WERI-Rb-1 (cell line): Measurements from ENCODE around the gene CSRP2.

Experiments used
- DNase-seq: peaks from one replicate; pipeline ENCODE4 v3.0.0-alpha.2; 2020
- H3K27ac ChIP-seq: fragments of 250-450 bp; sonication (Bioruptor Pico); 2 replicates; pipeline ENCODE4 v1.5.1; 2020; ENCODE audit warnings: mild to moderate bottlenecking, moderate library complexity
- H3K27me3 ChIP-seq: fragments of 250-450 bp; sonication (Bioruptor Pico); 2 replicates; pipeline ENCODE4 v1.5.1; 2021; ENCODE audit warnings: mild to moderate bottlenecking, low read depth, moderate library complexity; ENCODE audit not compliant: insufficient read depth, severe bottlenecking
- H3K36me3 ChIP-seq: fragments of 250-450 bp; sonication (Bioruptor Pico); 2 replicates; pipeline ENCODE4 v1.5.1; 2020; ENCODE audit warnings: mild to moderate bottlenecking, moderate library complexity
- H3K4me3 ChIP-seq: 2 replicates; pipeline ENCODE4 v1.5.1; 2011; ENCODE audit warnings: low read depth, mild to moderate bottlenecking, control low read depth, low read length
- H3K9me3 ChIP-seq: fragments of 250-450 bp; sonication (Bioruptor Pico); 2 replicates; pipeline ENCODE4 v1.5.1; 2021; ENCODE audit warnings: mild to moderate bottlenecking, moderate library complexity; ENCODE audit not compliant: severe bottlenecking
- CTCF ChIP-seq: IDR thresholded peaks from 2 replicates; pipeline ENCODE4 v1.5.1; 2011; ENCODE audit warnings: low read depth, mild to moderate bottlenecking, control low read depth, inconsistent platforms, low read length

CSRP2 gene

GRCh38 chr12:76878899-76879709 lies at the start of gene CSRP2:
Gene CSRP2, minus strand, starts transcription at chr12:76879019. Its CDS starts 12,759 bp downstream, at chr12:76866260.
- H3K9me3 ChIP-seq = no peaks in the 10 kb centered on the region
- H3K27ac ChIP-seq = peak within 1 kb of the TSS; percentile 93
- no peak for TF ChIP-seq CTCF
- H3K36me3 ChIP-seq = no peaks in the 10 kb centered on the region
- H3K4me3 ChIP-seq = peak within 1 kb of the TSS; percentile 95
- no peaks in the 10 kb centered on the region for H3K27me3 ChIP-seq
- peak; percentile 93 for DNase-seq

- no peak overlapping the region for H3K4me3 ChIP-seq
- no peak overlapping the region for H3K27ac ChIP-seq
- peak; percentile 74 for TF ChIP-seq CTCF
- no peaks in the 10 kb centered on the region for H3K27me3 ChIP-seq
- no peaks in the 10 kb centered on the region for H3K9me3 ChIP-seq
- DNase-seq = peak; percentile 75
- H3K36me3 ChIP-seq = no peaks in the 10 kb centered on the region
Observed at GRCh38 chr12:76927170-76927784, 48.5 kb upstream of the CSRP2 start.

- no peak for DNase-seq
- H3K4me3 ChIP-seq = no peak overlapping the region
- H3K27me3 ChIP-seq = no peaks in the 10 kb centered on the region
- no peaks in the 10 kb centered on the region for H3K36me3 ChIP-seq
- no peak for TF ChIP-seq CTCF
- H3K27ac ChIP-seq = no peak overlapping the region
- H3K9me3 ChIP-seq = no peaks in the 10 kb centered on the region
Observed at GRCh38 chr12:76925135-76925534, 46.3 kb upstream of the CSRP2 start.

GRCh38 chr12:76922866-76923265 lies 44.0 kb upstream of the CSRP2 start:
- H3K27me3 ChIP-seq = no peaks in the 10 kb centered on the region
- no peaks in the 10 kb centered on the region for H3K36me3 ChIP-seq
- no peak for TF ChIP-seq CTCF
- no peak overlapping the region for H3K4me3 ChIP-seq
- DNase-seq = no peak
- no peak overlapping the region for H3K27ac ChIP-seq
- no peaks in the 10 kb centered on the region for H3K9me3 ChIP-seq

GRCh38 chr12:76921891-76922664 lies 43.3 kb upstream of the CSRP2 start:
- TF ChIP-seq CTCF = no peak
- DNase-seq = no peak
- Histone ChIP-seq H3K27ac (no peak overlapping the region), H3K36me3 (no peaks in the 10 kb centered on the region), H3K27me3 (no peaks in the 10 kb centered on the region), H3K4me3 (no peak overlapping the region), H3K9me3 (no peaks in the 10 kb centered on the region)
